Dendritic cell treated with granulocyte-macrophage colony-stimulating factor and Interleukin-4, amounts not matched to agents 40 ng/mL and 50 ng/mL, for 4 days (primary cell): ENCODE data around the gene FIGLA.
"Not testable (repeated sequence)": the region's sequence is repeated elsewhere in the genome, so short reads cannot be mapped to it uniquely, and the experiment has no call there.

Experiments used
- H3K27ac Mint-ChIP-seq: one replicate; pipeline ENCODE4 v1.8.0; 2022; ENCODE audit warnings: mild to moderate bottlenecking, mixed read lengths
- H3K27me3 Mint-ChIP-seq: one replicate; pipeline ENCODE4 v1.8.0; 2022; ENCODE audit warnings: mild to moderate bottlenecking, mixed read lengths
- H3K36me3 Mint-ChIP-seq: one replicate; pipeline ENCODE4 v1.8.0; 2022; ENCODE audit warnings: low read depth, mixed read lengths
- H3K4me1 Mint-ChIP-seq: one replicate; pipeline ENCODE4 v1.8.0; 2022; ENCODE audit warnings: low read depth, mixed read lengths
- H3K4me3 Mint-ChIP-seq: one replicate; pipeline ENCODE4 v1.8.0; 2022; ENCODE audit warnings: mild to moderate bottlenecking, moderate library complexity, mixed read lengths
- H3K9me3 Mint-ChIP-seq: one replicate; pipeline ENCODE4 v1.8.0; 2022; ENCODE audit warnings: mixed read lengths
- intact Hi-C: fragments of 100-400 bp; cut with micrococcal nuclease; formaldehyde crosslinking; loops from one replicate; pipeline ENCODE4 v1.15.0; 2022

Gene FIGLA

DNA sequence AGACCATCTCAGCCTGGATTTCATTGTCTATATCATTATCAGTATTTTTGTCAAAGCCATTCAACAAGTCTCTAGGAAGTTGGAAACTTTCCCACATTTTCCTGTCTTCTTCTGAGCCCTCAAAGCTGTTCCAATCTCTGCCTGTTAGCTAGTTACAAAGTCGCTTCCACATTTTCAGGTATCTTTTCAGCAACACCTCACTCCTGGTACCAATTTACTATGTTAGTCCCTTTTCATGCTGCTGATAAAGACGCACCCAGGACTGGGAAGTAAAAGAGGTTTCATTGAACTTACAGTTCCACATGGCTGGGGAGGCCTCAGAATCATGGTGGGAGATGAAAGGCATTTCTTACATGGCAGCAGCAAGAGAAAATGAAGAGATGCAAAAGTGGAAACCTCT lies 9.3 kb upstream of the FIGLA start:
- Mint-ChIP-seq H3K9me3 (peaks cover 11% of the 10 kb centered on the region), H3K27me3 (peaks cover 12% of the 10 kb centered on the region), H3K36me3 (peaks cover 9% of the 10 kb centered on the region), H3K27ac (no peak overlapping the region), H3K4me3 (no peak overlapping the region), H3K4me1 (peaks cover 79% of the 10 kb centered on the region)
- intact Hi-C loops = no loop called here

DNA sequence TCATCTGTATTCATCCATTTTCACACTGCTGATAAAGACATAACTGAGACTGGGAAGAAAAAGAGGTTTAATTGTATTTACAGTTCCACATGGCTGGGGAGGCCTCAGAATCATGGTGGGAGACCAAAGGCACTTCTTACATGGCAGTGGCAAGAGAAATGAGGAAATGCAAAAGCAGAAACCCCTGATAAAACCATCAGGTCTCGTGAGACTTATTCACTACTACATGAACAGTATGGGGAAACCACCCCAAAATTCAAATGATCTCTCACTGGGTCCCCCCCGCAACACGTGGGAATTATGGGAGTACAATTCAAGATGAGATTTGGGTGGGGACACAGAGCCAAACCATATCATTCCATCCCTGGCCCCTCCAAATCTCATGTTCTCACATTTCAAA lies 7.6 kb upstream of the FIGLA start:
- H3K4me3 Mint-ChIP-seq, H3K36me3 Mint-ChIP-seq, intact Hi-C loops: not testable (repeated sequence)
- Mint-ChIP-seq H3K9me3 (peaks cover 11% of the 10 kb centered on the region), H3K27me3 (peaks cover 10% of the 10 kb centered on the region), H3K27ac (peak overlapping the region; percentile 80), H3K4me1 (peaks cover 85% of the 10 kb centered on the region)

DNA sequence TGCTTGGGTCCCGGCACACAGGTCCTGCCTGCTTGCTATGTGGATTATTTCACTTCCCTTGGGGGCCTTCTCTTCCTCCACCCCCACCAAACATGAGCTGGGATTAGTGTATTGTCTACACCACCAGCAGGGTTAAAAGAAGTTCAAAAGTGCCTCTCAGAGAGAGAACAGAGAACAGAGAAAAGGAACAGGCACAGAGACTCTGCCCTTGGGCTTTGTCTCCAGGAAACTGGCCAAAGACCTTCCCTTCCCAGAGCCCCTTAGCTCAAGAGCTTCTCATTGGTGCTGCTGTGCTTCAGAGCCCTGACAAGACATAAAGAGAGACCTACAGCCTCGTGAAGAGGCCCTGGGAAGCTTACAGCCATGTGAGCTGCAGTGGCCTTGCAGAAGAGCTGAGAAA lies 7.1 kb upstream of the FIGLA start:
- Mint-ChIP-seq H3K36me3 (peaks cover 9% of the 10 kb centered on the region), H3K27me3 (peaks cover 7% of the 10 kb centered on the region), H3K4me3 (no peak overlapping the region), H3K9me3 (peaks cover 11% of the 10 kb centered on the region), H3K4me1 (peaks cover 86% of the 10 kb centered on the region), H3K27ac (peak overlapping the region; percentile 80)
- intact Hi-C loops = no loop called here

DNA sequence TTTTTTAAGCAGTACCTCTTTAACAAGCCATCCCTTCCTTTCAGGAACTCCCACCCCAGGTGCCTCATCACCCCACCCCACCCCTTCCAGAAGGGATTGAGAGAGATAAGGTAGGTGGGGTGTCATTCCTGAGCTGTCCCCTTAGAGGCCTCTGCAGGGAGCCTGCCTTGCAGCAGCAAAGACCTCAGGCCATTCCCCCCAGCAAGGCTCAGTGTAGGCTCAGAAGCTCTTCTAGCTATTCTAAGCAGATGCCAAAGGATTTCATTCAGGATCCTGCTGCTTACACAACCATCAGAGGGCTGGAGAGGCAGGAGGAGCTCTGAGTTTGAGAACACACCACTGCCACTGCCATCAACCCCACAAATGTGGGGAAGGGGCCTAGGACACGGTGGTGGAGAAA lies 5.8 kb upstream of the FIGLA start:
- peaks cover 9% of the 10 kb centered on the region for H3K36me3 Mint-ChIP-seq
- H3K9me3 Mint-ChIP-seq = peaks cover 11% of the 10 kb centered on the region
- H3K4me3 Mint-ChIP-seq = no peak overlapping the region
- peaks cover 3% of the 10 kb centered on the region for H3K27me3 Mint-ChIP-seq
- H3K27ac Mint-ChIP-seq = peak overlapping the region; percentile 21
- intact Hi-C loops = no loop called here
- H3K4me1 Mint-ChIP-seq = peaks cover 90% of the 10 kb centered on the region

DNA sequence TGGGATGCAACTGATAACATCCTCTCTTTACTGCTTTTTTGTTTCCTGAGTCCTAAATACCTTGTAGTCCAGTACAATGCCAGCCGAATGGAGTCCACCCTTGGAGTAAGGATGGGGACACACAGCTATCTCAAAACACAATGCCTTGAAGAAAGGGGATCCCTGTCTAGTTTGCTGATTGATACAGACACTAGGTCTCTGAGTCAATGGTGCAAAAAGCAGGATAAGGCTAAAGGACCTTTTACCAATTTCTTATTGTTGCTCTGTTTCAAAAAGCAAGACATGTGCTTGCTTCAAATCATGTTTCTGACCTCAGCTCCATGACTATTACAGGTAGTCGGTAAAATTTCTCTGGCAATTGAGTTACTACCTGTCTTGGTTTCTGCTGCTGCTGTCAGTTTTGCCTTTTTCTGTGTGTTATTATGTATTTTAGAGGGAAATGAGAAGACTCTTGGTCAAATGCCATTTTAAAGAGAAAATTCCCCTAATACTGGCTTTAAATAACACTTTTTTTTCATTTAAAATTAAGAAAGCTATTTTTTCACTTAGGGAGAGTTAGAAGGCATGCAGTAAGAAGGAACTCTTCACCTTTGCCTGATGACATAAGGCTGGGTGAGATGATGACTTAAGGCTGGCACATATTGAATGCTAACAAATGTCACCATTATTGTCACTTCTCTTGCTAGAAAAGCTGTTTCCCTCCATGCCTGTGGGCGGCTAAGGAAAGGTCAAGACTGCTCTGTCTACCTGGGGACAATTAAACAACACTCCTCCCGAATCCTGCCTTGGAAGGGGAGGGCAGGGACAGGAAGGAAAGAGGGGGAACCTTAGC lies 4.9 kb upstream of the FIGLA start:
- no peak overlapping the region for H3K27ac Mint-ChIP-seq
- H3K4me1 Mint-ChIP-seq = peaks cover 85% of the 10 kb centered on the region
- H3K9me3 Mint-ChIP-seq = peaks cover 11% of the 10 kb centered on the region
- intact Hi-C loops = no loop called here
- peaks cover 3% of the 10 kb centered on the region for H3K27me3 Mint-ChIP-seq
- H3K36me3 Mint-ChIP-seq = peaks cover 9% of the 10 kb centered on the region
- no peak overlapping the region for H3K4me3 Mint-ChIP-seq

DNA sequence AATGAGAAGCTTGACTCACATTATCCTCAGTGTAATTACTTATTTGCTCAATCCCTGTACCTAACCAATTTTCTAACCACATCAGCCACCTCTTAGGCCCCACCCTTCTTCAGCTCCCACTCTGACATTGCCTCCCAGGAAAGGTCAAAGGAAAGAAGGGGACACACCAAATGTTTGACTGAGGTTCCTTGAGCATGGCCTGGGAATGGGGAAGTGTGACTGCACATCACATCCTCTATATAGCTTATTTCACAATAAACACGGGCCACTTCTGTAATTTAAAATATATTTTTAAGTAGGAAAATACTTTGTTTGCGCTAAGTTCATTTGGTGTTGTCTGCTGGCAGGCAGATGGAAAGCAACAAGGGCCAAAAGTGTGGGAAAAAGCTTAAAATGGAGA lies 3.0 kb upstream of the FIGLA start:
- H3K27ac Mint-ChIP-seq = peak overlapping the region; percentile 68
- no peaks in the 10 kb centered on the region for H3K36me3 Mint-ChIP-seq
- intact Hi-C loops = loop anchor here (5.0 kb wide), 2 partner anchors 39 to 59 kb away; no protein-coding TSS in a partner anchor
- peaks cover 81% of the 10 kb centered on the region for H3K4me1 Mint-ChIP-seq
- H3K27me3 Mint-ChIP-seq = peaks cover 16% of the 10 kb centered on the region
- H3K9me3 Mint-ChIP-seq = no peaks in the 10 kb centered on the region
- peak overlapping the region; percentile 35 for H3K4me3 Mint-ChIP-seq

DNA sequence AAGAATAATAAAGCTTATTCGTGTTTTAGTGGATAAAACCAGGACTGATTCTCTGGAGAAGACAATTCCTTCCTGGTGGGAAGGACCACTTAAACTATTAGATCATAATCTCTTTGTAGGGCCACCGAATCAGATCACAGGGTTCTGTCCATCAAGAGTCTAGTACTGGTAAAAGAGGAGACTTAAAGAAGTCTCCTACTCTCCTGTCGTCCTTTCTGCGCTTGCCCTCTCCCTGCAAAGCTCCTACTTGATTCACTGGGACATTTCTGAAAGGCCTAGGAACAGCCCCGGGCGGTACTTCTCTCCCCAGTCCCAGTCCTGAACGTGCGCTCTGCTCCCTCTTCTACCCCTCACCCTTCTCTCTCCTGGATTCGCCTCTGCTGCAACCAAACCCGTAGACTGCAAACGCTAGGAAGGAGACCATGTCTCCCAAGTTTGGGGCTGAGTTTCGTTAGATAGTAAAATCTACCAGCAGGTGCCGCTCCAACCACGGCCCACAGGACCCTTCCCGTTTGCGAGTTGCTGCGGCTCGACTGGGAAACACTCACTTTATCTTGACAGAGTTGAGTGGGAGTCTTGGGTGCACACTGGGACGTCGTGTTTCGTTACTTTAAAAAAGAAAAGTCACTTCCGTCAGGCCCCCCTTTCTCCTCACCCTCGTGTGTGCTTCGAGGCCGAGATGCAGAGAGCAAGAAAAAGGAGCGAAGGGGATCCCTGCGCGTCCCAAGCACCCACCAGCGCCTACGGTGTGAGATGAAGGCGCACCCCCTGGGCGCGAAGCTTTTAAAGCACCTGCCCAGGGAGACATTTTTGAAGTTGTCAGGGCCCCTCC lies 923 bp downstream of the FIGLA start:
- peak overlapping the region; percentile 6 for H3K27ac Mint-ChIP-seq
- intact Hi-C loops = loop anchor here (1.0 to 10.0 kb wide), 7 partner anchors 43 to 487 kb away; partner anchors contain the start of gene FAM136A

DNA sequence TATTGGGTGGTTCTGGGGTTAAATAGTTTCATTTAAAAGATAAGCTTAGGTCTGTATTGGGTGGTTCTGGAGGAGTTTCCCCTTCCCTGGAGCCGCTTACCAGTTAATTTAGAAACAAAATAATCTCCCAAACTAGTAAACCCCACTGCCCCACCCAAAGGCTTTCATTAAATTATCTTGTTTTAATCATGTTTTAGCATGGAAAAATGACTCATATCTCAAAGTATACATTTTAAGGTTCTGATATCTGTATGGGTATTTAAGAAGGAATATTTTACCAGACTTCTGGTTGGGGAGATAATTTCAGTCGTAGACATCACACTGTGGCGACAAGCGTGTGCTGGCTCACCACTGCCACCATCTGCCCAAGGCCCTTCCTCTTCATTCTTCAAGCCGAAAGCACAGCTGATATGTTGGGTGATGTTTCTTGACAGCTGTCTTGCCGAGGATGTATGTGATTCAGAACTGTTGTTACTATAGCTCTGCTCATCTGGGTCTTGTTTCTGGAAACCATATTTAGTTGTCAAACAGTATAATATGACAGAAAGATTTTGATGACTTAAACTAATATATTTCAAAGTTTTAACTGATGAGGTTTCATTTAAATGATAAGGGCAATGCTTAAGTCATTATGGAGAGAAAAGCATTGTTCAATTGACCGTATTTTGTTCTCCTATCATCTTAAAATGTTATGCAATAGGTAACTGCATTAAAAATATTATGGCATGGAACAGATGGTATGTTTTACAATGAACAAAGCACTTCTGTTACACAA lies 5.1 kb downstream of the FIGLA start:
- Mint-ChIP-seq H3K27ac (no peak overlapping the region), H3K9me3 (no peaks in the 10 kb centered on the region), H3K4me1 (peaks cover 17% of the 10 kb centered on the region), H3K27me3 (peaks cover 35% of the 10 kb centered on the region), H3K4me3 (no peak overlapping the region), H3K36me3 (no peaks in the 10 kb centered on the region)
- intact Hi-C loops = loop anchor here (2.0 to 10.0 kb wide), 3 partner anchors 101 to 483 kb away; partner anchors contain the start of gene FAM136A

More for the DNA sequence above, 923 bp downstream of the FIGLA start:
- no peaks in the 10 kb centered on the region for H3K36me3 Mint-ChIP-seq
- no peaks in the 10 kb centered on the region for H3K9me3 Mint-ChIP-seq
- H3K4me1 Mint-ChIP-seq = peaks cover 49% of the 10 kb centered on the region
- peak overlapping the region; percentile 61 for H3K4me3 Mint-ChIP-seq
- H3K27me3 Mint-ChIP-seq = peaks cover 32% of the 10 kb centered on the region

DNA sequence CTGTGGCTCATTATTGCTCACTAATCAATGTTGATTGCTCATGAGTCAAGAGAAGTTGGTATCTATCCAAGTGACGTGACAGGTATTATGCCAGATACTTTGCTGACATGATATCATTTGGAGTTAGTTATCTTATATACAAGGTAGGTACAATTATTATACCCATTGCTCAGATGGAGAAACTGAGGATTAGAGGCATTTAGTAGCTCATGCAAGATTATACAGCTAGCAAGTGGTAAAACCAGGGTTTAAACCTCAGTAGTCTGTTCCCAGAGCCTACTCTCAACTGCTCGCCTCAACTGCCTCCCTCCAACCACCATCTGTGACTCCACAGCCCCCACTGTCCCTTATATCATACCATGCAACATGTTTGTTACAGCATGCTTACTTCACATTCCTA lies 6.1 kb downstream of the FIGLA start:
- no peaks in the 10 kb centered on the region for H3K36me3 Mint-ChIP-seq
- intact Hi-C loops = loop anchor here (2.0 to 10.0 kb wide), 2 partner anchors 100 to 130 kb away; no protein-coding TSS in a partner anchor
- peaks cover 28% of the 10 kb centered on the region for H3K27me3 Mint-ChIP-seq
- H3K27ac Mint-ChIP-seq = no peak overlapping the region
- H3K4me3 Mint-ChIP-seq = no peak overlapping the region
- H3K4me1 Mint-ChIP-seq = peaks cover 7% of the 10 kb centered on the region
- H3K9me3 Mint-ChIP-seq = no peaks in the 10 kb centered on the region

DNA sequence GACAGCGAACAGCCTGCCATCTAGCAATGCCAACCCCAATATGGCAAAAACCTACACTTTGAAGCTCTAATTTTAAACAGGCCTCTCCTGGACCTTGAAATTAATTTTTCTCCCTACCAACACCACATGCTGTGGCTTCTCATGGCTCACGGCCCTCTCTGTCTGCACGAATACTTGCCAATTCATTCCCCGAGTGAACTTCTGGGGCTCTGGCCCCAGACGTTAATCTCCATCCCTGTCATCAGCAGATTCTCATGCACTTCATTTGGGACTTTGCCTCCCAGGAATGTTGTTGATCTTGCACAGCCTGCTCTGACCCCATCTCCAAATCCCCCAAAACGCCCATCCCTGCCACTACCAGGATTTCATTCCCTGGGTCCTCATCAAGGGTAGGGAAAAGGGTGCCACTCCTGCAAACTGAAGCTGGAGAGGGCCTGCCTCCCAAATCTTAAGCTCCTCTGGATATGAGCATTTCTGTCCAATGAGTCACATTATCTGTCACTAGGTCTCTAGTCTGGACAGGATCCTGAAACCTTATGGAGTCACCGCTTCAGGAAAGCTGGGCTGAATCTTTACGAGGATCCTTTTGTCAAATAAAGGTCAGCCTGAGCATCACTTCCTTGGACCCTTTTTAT lies 10.4 kb downstream of the FIGLA start:
- intact Hi-C loops = loop anchor here (10.0 kb wide), 1 partner anchor 95 kb away; no protein-coding TSS in a partner anchor
- Mint-ChIP-seq H3K27ac (no peak overlapping the region), H3K9me3 (no peaks in the 10 kb centered on the region), H3K27me3 (peaks cover 13% of the 10 kb centered on the region), H3K4me3 (no peak overlapping the region), H3K36me3 (no peaks in the 10 kb centered on the region), H3K4me1 (peaks cover 10% of the 10 kb centered on the region)

DNA sequence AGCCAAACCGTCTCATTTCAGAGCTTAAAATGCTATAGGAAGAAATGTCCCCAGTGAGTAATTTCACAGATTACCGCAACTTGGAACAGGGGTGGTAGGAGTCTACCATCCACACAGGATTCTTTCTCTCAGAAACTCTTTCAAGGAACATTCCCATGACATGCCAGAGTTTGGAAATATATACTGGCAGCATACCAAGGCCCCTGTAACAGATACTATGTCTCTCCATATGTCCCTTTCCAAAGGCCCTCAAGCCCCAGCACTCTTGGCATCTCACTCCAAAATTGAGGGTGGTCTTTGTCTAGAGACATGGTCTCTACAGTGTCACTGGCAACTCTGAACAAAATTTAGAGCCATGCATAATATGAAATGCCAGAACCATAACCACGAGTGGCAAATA lies 11.0 kb downstream of the FIGLA start:
- H3K36me3 Mint-ChIP-seq = no peaks in the 10 kb centered on the region
- no peak overlapping the region for H3K4me3 Mint-ChIP-seq
- peaks cover 14% of the 10 kb centered on the region for H3K4me1 Mint-ChIP-seq
- H3K27me3 Mint-ChIP-seq = peaks cover 13% of the 10 kb centered on the region
- no peaks in the 10 kb centered on the region for H3K9me3 Mint-ChIP-seq
- intact Hi-C loops = no loop called here
- H3K27ac Mint-ChIP-seq = no peak overlapping the region

DNA sequence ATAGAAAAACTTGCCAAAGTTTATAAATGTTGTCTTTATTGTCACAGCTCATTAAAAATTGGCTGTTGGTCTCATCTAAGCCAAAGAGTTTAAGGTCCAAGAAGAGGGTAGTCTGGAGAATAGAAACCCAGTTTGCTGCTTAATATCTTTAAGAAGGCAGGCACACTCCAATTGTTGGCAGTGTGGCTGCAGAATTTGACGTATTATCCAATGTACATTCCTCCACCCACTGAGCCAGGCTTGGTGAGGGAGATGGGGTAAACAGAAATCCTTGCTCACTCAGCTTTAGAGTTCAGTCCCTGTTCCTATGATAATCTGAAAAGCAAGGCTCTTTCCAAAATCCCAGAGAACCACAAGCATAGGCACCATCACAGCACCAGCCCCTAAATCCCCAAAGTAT lies 11.8 kb downstream of the FIGLA start:
- Mint-ChIP-seq H3K4me1 (peaks cover 14% of the 10 kb centered on the region), H3K27me3 (peaks cover 18% of the 10 kb centered on the region), H3K36me3 (no peaks in the 10 kb centered on the region), H3K9me3 (peaks cover 4% of the 10 kb centered on the region), H3K27ac (no peak overlapping the region), H3K4me3 (no peak overlapping the region)
- intact Hi-C loops = no loop called here

DNA sequence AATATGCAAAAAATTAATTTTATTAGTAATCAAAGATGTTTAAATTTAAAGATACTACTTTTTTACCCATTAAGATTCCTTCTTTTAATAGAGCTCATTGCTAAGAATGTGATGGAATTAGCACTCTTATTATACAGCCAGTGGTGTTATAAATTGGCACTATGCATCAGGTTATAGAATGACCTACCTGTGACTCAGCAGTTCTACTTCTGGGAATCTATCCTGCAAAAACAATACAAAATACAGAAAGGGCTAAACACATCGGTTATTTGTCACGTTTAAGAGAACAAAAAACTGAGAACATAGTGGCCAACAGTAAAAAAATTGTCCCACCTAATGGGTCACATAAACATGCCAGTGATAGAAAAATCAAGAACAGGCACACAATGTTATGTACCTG lies 13.0 kb downstream of the FIGLA start:
- H3K4me1 Mint-ChIP-seq = peaks cover 14% of the 10 kb centered on the region
- no peak overlapping the region for H3K4me3 Mint-ChIP-seq
- peaks cover 8% of the 10 kb centered on the region for H3K9me3 Mint-ChIP-seq
- intact Hi-C loops = no loop called here
- H3K27me3 Mint-ChIP-seq = peaks cover 24% of the 10 kb centered on the region
- H3K27ac Mint-ChIP-seq = no peak overlapping the region
- no peaks in the 10 kb centered on the region for H3K36me3 Mint-ChIP-seq
